ENCODE results near the gene JAG1.
A peak's percentile ranks its signal among the peaks of the same experiment; 100 is the strongest.

The JAG1 gene

DNA sequence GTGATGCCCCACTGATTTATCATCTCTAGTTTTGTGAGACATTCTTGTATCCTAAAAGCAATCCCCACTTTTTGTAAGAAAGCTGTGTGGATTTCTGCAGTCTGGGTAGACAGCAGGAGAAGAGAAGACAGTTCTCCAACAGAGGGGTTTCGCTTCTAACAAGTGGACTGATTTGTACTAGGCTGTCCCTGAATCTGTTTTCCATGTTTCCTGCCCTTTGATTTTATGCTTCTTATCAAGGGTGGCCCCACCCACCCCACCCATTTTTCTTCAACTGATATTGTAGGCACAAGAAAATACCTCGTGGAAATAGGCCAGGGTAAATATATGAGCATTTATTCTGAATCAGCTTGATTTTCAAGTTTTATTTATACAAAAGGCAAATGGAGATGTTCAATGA is 25.7 kb upstream of the JAG1 start:
- H3K27ac ChIP-seq, result no peak overlapping the region
- no peak for TF ChIP-seq ZFX (IDR thresholded peaks at IDR 0.05; ENCODE audit: borderline replicate concordance)
- TF ChIP-seq, protein P1, sequence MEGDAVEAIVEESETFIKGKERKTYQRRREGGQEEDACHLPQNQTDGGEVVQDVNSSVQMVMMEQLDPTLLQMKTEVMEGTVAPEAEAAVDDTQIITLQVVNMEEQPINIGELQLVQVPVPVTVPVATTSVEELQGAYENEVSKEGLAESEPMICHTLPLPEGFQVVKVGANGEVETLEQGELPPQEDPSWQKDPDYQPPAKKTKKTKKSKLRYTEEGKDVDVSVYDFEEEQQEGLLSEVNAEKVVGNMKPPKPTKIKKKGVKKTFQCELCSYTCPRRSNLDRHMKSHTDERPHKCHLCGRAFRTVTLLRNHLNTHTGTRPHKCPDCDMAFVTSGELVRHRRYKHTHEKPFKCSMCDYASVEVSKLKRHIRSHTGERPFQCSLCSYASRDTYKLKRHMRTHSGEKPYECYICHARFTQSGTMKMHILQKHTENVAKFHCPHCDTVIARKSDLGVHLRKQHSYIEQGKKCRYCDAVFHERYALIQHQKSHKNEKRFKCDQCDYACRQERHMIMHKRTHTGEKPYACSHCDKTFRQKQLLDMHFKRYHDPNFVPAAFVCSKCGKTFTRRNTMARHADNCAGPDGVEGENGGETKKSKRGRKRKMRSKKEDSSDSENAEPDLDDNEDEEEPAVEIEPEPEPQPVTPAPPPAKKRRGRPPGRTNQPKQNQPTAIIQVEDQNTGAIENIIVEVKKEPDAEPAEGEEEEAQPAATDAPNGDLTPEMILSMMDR (IDR thresholded peaks at IDR 0.05), result no peak

DNA sequence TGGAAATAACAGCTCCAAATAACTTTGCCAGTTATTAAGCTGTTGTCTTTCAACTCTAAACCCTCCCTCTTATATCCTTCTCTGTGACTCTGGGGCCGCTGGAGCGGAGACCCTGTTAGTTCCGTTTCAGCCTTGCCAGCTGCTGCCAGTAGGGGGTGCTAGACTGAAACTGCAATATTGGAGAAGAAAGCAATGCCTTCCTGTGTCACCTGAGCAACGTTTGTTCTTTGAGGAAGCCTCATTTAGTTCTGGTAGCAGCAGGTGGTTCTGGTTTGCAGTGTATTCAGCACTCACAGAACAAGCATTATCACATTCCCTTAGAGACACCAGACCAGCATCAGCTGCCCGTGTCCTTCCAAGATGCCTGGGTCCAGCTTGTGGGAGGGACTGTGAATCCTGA is 22.9 kb upstream of the JAG1 start:
- no peak for TF ChIP-seq ZFX (IDR thresholded peaks at IDR 0.05; ENCODE audit: borderline replicate concordance)
- TF ChIP-seq, protein P1 (IDR thresholded peaks at IDR 0.05), result peak; percentile 84
- no peak overlapping the region for H3K27ac ChIP-seq

DNA sequence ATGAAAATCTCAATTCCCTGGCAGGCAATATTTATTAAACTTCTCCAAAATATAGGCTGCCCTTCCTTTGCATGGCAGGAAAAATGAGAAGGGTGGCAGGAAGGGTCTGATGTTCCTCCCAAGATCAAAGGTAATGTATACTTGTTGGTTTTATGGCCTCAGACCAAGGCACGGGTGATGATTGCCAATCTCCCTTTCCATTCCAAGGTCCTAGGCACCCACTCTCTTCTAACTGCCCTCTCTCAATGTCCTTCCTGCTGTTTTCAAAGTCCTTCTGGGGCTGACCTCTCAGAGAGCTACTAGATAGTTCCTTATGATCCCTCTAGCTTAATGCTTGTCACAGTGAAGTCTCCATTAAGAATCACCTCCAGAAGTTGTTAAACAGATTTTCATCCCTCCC is 15.6 kb upstream of the JAG1 start:
- H3K27ac ChIP-seq, result no peak overlapping the region
- no peak for TF ChIP-seq ZFX (IDR thresholded peaks at IDR 0.05; ENCODE audit: borderline replicate concordance)
- TF ChIP-seq, protein P1 (IDR thresholded peaks at IDR 0.05), result no peak

DNA sequence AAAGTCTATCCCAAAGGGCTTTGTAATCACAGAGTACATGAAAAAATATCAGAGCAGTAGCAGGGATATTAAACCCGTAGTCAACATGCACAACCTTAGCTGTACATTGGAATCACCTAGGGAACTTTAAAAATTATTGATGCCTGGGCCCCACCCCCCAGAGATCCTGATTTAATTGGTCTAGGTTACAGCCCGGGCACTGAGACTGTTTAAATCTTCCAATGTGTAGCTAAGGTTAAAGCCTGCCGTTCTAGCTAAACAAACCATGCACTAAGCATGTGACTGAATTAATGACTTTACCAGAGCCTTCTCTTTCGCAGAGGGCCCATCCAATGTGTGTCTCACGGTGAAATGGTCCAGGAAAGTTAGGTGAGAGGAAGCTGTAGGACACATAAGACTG is 14.1 kb upstream of the JAG1 start:
- TF ChIP-seq ZFX (IDR thresholded peaks at IDR 0.05; ENCODE audit: borderline replicate concordance), result no peak
- TF ChIP-seq, protein P1 (IDR thresholded peaks at IDR 0.05), result no peak

DNA sequence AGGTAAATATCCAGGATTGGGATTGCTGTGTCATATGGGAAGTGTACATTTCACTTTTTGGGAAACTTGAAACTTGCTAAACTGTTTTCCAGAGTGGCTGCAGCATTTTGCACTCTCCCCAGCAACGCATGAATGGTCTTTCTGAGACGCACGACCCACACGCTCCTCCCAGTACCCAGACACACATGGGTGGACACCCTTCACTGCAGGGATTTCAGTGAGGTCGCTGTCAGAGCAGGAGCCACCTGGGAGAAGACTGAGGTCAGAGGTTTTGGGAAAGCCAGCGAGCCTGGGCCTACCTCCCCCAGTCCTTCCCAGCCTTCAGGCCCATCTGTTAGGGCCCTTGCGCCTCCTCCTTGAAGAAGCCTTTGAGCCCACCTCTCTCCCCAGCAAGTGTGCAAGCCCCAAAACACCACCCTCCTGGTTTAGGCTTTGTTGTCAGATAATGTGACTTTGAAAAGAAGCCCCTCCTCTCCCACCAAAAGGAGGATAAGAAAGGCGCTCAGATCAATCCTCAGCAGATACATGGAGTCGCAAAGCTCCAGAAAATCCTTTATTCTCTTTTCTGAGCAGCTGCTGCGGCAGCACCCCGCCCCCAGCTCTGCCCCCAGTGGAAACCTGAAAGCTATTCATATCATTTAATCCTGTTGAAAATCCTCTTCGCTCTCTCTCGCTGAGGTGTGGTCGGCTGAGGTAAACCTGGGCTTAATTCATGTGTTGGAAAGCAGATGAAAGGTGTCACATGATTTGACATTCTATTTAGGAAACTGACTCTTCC is 12.7 kb upstream of the JAG1 start:
- TF ChIP-seq ZFX (IDR thresholded peaks at IDR 0.05; ENCODE audit: borderline replicate concordance), result no peak
- TF ChIP-seq, protein P1 (IDR thresholded peaks at IDR 0.05), result no peak
- H3K27ac ChIP-seq, result no peak overlapping the region

More for the DNA sequence above, 14.1 kb upstream of the JAG1 start:
- no peak overlapping the region for H3K27ac ChIP-seq

DNA sequence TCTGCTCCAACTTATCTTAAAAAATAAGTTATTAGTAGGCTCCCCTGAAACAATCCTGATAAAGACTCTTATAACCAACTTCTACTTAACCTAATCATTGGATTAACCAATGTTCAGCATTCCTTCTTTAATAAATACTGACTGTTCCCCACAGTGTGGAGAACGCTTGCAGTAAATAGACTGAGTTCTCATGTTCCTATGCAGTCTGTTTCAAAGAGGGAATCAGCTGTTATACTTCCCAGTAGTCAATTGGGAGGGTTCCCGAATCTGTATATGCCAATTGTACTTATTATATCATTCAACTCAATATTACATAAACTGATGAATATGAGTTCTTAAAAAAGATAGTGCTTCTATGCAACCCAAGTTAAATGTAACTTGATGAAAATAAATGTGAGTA is 9.7 kb upstream of the JAG1 start:
- no peak for TF ChIP-seq ZFX (IDR thresholded peaks at IDR 0.05; ENCODE audit: borderline replicate concordance)
- TF ChIP-seq, protein P1 (IDR thresholded peaks at IDR 0.05), result no peak
- H3K27ac ChIP-seq, result no peak overlapping the region

DNA sequence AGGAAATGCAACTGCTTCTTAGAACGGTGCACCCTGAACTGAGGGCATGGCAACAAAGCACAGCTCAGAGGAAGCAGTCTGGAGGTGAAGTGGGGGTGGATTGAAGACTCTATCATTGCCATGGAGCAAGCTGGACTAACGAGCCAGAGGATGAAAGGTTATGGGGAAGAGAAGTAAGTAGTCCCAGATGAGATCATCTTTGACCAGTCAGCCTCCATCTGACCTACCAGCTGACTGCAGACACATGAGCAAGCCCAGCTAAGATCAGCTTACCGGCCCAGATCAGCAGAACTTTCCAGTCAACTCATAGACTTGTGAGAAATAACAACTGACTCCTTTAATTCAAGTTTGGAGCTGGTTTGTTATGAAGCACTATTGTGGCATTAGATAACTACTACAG is 9.1 kb upstream of the JAG1 start:
- no peak overlapping the region for H3K27ac ChIP-seq
- no peak for TF ChIP-seq ZFX (IDR thresholded peaks at IDR 0.05; ENCODE audit: borderline replicate concordance)
- TF ChIP-seq, protein P1 (IDR thresholded peaks at IDR 0.05), result no peak
